MM.1S (cell line): ENCODE data around the gene ALLC.

Experiments used
- DNase-seq: peaks from one replicate; pipeline ENCODE4 v3.0.0-alpha.2; 2015
- H2AFZ ChIP-seq: fragments of 300-600 bp; sonication (generic); 2 replicates; pipeline ENCODE4 v1.6.0; 2016; ENCODE audit warnings: antibody characterized with exemption, low read length
- H3F3A ChIP-seq: fragments of 300-600 bp; sonication (generic); 2 replicates; pipeline ENCODE4 v1.6.1; 2016; ENCODE audit warnings: mild to moderate bottlenecking, antibody characterized with exemption, low read length, moderate library complexity, mixed read lengths; ENCODE audit not compliant: insufficient read depth
- H3K27ac ChIP-seq: fragments of 300-600 bp; sonication (generic); 2 replicates; pipeline ENCODE4 v1.5.1; 2016; ENCODE audit warnings: mild to moderate bottlenecking, low read length
- H3K27me3 ChIP-seq: fragments of 300-600 bp; sonication (generic); replicated peaks from 2 replicates; pipeline ENCODE4 v1.6.0; 2016; ENCODE audit warnings: low read length; ENCODE audit not compliant: insufficient read depth
- H3K36me3 ChIP-seq: fragments of 300-600 bp; sonication (generic); replicated peaks from 2 replicates; pipeline ENCODE4 v1.6.1; 2016; ENCODE audit warnings: mild to moderate bottlenecking, low read length, mixed read lengths; ENCODE audit not compliant: insufficient read depth
- H3K4me1 ChIP-seq: fragments of 300-600 bp; sonication (generic); 2 replicates; pipeline ENCODE4 v1.6.1; 2016; ENCODE audit warnings: low read length, mixed read lengths
- H3K4me2 ChIP-seq: fragments of 300-600 bp; sonication (generic); 2 replicates; pipeline ENCODE4 v1.6.0; 2016; ENCODE audit warnings: low read depth, low read length
- H3K4me3 ChIP-seq: fragments of 300-600 bp; sonication (generic); 2 replicates; pipeline ENCODE4 v1.5.1; 2016; ENCODE audit warnings: low read length, mixed read lengths
- H3K79me2 ChIP-seq: fragments of 300-600 bp; sonication (generic); 2 replicates; pipeline ENCODE4 v1.6.1; 2016; ENCODE audit warnings: mixed run types, low read length, mixed read lengths
- H3K9ac ChIP-seq: fragments of 300-600 bp; sonication (generic); 2 replicates; pipeline ENCODE4 v1.6.1; 2016; ENCODE audit warnings: low read length, mixed read lengths
- H3K9me2 ChIP-seq: fragments of 300-600 bp; sonication (generic); replicated peaks from 2 replicates; pipeline ENCODE4 v1.6.1; 2016; ENCODE audit warnings: mild to moderate bottlenecking, low read length, mixed read lengths; ENCODE audit not compliant: insufficient read depth
- H3K9me3 ChIP-seq: fragments of 300-600 bp; sonication (generic); replicated peaks from 2 replicates; pipeline ENCODE4 v1.6.1; 2016; ENCODE audit warnings: mild to moderate bottlenecking, low read length, mixed read lengths; ENCODE audit not compliant: insufficient read depth
- H4K20me1 ChIP-seq: fragments of 300-600 bp; sonication (generic); 2 replicates; pipeline ENCODE4 v1.6.1; 2016; ENCODE audit warnings: mild to moderate bottlenecking, low read length, moderate library complexity, mixed read lengths; ENCODE audit not compliant: insufficient read depth
- EZH2 ChIP-seq: fragments of 300-600 bp; sonication (generic); optimal IDR thresholded peaks from 2 replicates; pipeline ENCODE3; 2017; ENCODE audit warnings: low read depth, mild to moderate bottlenecking, antibody characterized with exemption, low read length, mixed read lengths
- EZH2phosphoT487 ChIP-seq: fragments of 300-600 bp; sonication (generic); IDR thresholded peaks from 2 replicates; pipeline ENCODE4 v1.6.1; 2018; ENCODE audit warnings: antibody characterized with exemption, low read length
- TF ChIP-seq, protein P1 (sequence below): fragments of 300-600 bp; sonication (generic); IDR thresholded peaks from 2 replicates; pipeline ENCODE4 v1.5.1; 2016; ENCODE audit warnings: antibody characterized with exemption, low read length, mixed read lengths

ALLC gene

DNA sequence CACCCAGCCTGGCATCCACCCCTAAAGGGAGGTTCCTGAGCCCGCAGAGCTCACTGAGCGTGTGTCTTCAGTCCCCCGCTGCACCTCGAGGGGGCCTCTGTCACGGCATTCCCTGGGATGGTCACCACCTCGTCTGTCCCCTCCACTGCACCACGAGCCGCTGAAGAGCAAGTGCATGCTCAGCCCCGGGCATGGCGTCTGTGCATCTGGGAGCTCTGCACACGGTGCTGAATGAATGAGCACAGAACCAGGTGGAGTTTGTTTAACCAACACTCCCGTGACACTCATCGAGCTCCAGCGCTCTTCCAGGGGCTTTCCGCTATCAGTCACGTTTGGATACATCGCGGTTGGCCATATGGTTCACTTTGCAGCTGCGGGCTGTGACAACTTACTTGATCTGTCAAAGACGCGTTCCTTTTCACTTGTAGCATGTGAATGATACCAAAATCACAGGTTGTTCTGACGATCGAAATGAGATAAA is 9.2 kb downstream of the ALLC start:
- Histone ChIP-seq H3K4me1 (no peaks in the 10 kb centered on the region), H3F3A (no peaks in the 10 kb centered on the region), H3K9me2 (no peaks in the 10 kb centered on the region), H3K4me2 (no peak overlapping the region), H3K36me3 (no peaks in the 10 kb centered on the region), H3K9ac (no peak overlapping the region), H3K27me3 (no peaks in the 10 kb centered on the region), H4K20me1 (no peaks in the 10 kb centered on the region), H3K27ac (no peak overlapping the region), H3K4me3 (no peak overlapping the region), H3K9me3 (no peaks in the 10 kb centered on the region), H3K79me2 (no peaks in the 10 kb centered on the region), H2AFZ (no peak overlapping the region)
- TF ChIP-seq EZH2phosphoT487 = no peak
- no peak for DNase-seq

DNA sequence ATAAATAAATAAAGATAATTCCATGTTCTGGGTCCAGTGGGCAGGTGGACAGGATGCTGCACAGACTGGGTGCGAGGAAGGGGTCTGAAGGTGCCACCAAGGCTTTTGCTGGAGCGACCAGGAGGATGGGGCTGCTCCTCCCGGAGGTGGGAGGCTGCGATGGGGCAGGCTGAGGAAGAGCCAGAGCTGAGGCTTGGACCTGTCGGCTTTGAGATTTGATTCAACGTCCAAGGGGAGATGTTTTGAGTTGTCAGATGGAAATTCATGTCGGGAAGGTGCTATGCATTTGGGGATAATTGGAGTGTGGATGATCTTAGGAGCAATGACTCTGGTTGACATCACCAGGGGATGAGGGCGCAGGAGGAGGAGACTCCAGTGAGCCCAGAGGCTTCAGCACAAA is 11.7 kb downstream of the ALLC start:
- Histone ChIP-seq H3F3A (no peaks in the 10 kb centered on the region), H3K36me3 (no peaks in the 10 kb centered on the region), H3K9ac (no peak overlapping the region), H2AFZ (no peak overlapping the region), H3K9me2 (no peaks in the 10 kb centered on the region), H3K4me3 (no peak overlapping the region), H3K79me2 (no peaks in the 10 kb centered on the region), H4K20me1 (no peaks in the 10 kb centered on the region), H3K9me3 (no peaks in the 10 kb centered on the region), H3K27me3 (no peaks in the 10 kb centered on the region), H3K4me2 (no peak overlapping the region), H3K4me1 (no peaks in the 10 kb centered on the region), H3K27ac (no peak overlapping the region)
- TF ChIP-seq EZH2 (no peak), EZH2phosphoT487 (no peak)
- TF ChIP-seq, protein P1, sequence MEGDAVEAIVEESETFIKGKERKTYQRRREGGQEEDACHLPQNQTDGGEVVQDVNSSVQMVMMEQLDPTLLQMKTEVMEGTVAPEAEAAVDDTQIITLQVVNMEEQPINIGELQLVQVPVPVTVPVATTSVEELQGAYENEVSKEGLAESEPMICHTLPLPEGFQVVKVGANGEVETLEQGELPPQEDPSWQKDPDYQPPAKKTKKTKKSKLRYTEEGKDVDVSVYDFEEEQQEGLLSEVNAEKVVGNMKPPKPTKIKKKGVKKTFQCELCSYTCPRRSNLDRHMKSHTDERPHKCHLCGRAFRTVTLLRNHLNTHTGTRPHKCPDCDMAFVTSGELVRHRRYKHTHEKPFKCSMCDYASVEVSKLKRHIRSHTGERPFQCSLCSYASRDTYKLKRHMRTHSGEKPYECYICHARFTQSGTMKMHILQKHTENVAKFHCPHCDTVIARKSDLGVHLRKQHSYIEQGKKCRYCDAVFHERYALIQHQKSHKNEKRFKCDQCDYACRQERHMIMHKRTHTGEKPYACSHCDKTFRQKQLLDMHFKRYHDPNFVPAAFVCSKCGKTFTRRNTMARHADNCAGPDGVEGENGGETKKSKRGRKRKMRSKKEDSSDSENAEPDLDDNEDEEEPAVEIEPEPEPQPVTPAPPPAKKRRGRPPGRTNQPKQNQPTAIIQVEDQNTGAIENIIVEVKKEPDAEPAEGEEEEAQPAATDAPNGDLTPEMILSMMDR = no peak
- DNase-seq = no peak

DNA sequence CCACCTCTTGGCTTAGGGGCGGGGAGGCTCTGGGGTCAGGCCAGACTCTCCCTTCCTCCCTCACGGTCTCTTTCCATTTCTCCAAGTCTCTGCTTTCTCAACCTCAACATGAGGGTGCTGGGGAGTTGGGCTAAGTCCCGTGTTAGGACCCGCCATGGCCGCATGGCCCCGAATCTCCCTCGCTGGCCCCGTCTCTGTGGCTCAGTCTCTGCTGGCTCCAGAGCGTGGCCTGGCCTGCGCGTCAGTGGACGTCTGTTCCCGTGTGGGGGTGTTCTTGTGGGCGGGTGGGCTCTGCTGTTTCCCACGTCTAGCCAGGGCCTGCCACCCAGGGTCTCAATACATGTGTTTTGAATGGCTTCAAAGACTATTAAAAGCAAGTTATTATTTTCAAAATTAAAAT is 12.4 kb downstream of the ALLC start:
- Histone ChIP-seq H2AFZ (no peak overlapping the region), H3K4me1 (no peaks in the 10 kb centered on the region), H3K27me3 (no peaks in the 10 kb centered on the region), H3K79me2 (no peaks in the 10 kb centered on the region), H3K4me3 (no peak overlapping the region), H3K4me2 (no peak overlapping the region), H3K36me3 (no peaks in the 10 kb centered on the region), H3K9ac (no peak overlapping the region), H3K9me2 (no peaks in the 10 kb centered on the region), H3F3A (no peaks in the 10 kb centered on the region), H4K20me1 (no peaks in the 10 kb centered on the region), H3K27ac (no peak overlapping the region), H3K9me3 (no peaks in the 10 kb centered on the region)
- TF ChIP-seq EZH2phosphoT487 (no peak), EZH2 (no peak)
- TF ChIP-seq, protein P1 = no peak
- no peak for DNase-seq

DNA sequence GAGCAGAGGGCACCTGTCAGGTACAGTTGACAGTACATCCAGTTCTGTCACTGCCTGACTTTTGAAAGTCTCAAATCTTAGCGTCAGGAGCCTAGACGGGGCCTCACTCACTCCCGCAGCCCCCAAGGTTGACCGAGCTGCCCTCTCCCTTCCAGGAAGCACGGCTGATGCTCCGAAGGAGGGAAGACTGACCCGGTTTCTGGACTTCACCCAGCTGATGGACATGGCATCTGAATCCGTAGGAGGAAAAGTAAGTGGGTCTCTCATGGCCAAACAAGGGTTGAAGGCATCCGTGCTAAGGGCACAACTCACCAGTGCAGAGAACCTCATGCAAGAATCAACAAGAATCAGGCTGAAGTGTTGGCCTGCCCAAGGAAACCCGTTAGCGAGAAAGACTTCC is 12.9 kb downstream of the ALLC start:
- Histone ChIP-seq H3K27ac (no peak overlapping the region), H3K9ac (no peak overlapping the region), H3K9me2 (no peaks in the 10 kb centered on the region), H3K79me2 (no peaks in the 10 kb centered on the region), H3K4me1 (no peaks in the 10 kb centered on the region), H3K4me2 (no peak overlapping the region), H4K20me1 (no peaks in the 10 kb centered on the region), H3K27me3 (no peaks in the 10 kb centered on the region), H3K4me3 (no peak overlapping the region), H3K36me3 (no peaks in the 10 kb centered on the region), H3F3A (no peaks in the 10 kb centered on the region), H2AFZ (no peak overlapping the region), H3K9me3 (no peaks in the 10 kb centered on the region)
- TF ChIP-seq EZH2phosphoT487 = no peak
- no peak for TF ChIP-seq EZH2
- TF ChIP-seq, protein P1 = no peak
- DNase-seq = no peak
